Osteoblast (primary cell): ENCODE data around the gene UBL3. TPM values are rescaled to one million over a fixed set of nuclear protein-coding genes. Genes with fewer than 3 reads are reported as not detected.

Source experiments
- DNase-seq: peaks from one replicate; pipeline ENCODE4 v3.0.0; 2011; ENCODE audit warnings: low spot score, mixed read lengths; ENCODE audit not compliant: insufficient read length; ENCODE audit errors: missing footprints
- H2AFZ ChIP-seq: 2 replicates; pipeline ENCODE4 v1.6.0; 2011; ENCODE audit warnings: mild to moderate bottlenecking, low read length
- H3K27ac ChIP-seq: 2 replicates; pipeline ENCODE4 v1.5.1; 2011; ENCODE audit warnings: mild to moderate bottlenecking, low read depth, low read length, moderate library complexity
- H3K27me3 ChIP-seq: 2 replicates; pipeline ENCODE4 v1.6.0; 2012; ENCODE audit warnings: mild to moderate bottlenecking, control low read depth, inconsistent platforms, low read length, moderate library complexity; ENCODE audit not compliant: insufficient read depth
- H3K36me3 ChIP-seq: 2 replicates; pipeline ENCODE4 v1.5.1; 2011; ENCODE audit warnings: mild to moderate bottlenecking, low read length, control low read depth, moderate library complexity; ENCODE audit not compliant: insufficient read depth
- H3K4me1 ChIP-seq: 2 replicates; pipeline ENCODE4 v1.5.1; 2011; ENCODE audit warnings: mild to moderate bottlenecking, low read length, control low read depth, moderate library complexity; ENCODE audit not compliant: insufficient read depth
- H3K4me2 ChIP-seq: 2 replicates; pipeline ENCODE4 v1.6.0; 2011; ENCODE audit warnings: mild to moderate bottlenecking, low read length; ENCODE audit not compliant: insufficient read depth
- H3K4me3 ChIP-seq: fragments of 200-600 bp; sonication (generic); 3 replicates; pipeline ENCODE4 v1.5.1; 2012; ENCODE audit warnings: mild to moderate bottlenecking, low read length, inconsistent platforms; ENCODE audit not compliant: insufficient read depth
- H3K79me2 ChIP-seq: 2 replicates; pipeline ENCODE4 v1.6.0; 2012; ENCODE audit warnings: mild to moderate bottlenecking, low read length, control low read depth, inconsistent platforms; ENCODE audit not compliant: insufficient read depth
- H3K9me3 ChIP-seq: 2 replicates; pipeline ENCODE4 v1.5.1; 2011; ENCODE audit warnings: low read depth, low read length, control low read depth
- H4K20me1 ChIP-seq: 2 replicates; pipeline ENCODE4 v1.6.0; 2012; ENCODE audit warnings: mild to moderate bottlenecking, low read length, control low read depth; ENCODE audit not compliant: insufficient read depth
- total RNA-seq: library from RNA; depleted of rRNA; stranded (reverse); fragments of >200 nt; gene quantifications from 2 replicates; pipeline ENCODE4 v1.2.3, GENCODE V29; 2012
- TF ChIP-seq, protein P1 (sequence below): IDR thresholded peaks from 2 replicates; pipeline ENCODE4 v1.5.1; 2011; ENCODE audit warnings: mild to moderate bottlenecking, low read depth, low read length, moderate library complexity; ENCODE audit errors: extremely low read depth

The UBL3 gene
- total RNA-seq, 1 donor: 44.5 TPM

DNA sequence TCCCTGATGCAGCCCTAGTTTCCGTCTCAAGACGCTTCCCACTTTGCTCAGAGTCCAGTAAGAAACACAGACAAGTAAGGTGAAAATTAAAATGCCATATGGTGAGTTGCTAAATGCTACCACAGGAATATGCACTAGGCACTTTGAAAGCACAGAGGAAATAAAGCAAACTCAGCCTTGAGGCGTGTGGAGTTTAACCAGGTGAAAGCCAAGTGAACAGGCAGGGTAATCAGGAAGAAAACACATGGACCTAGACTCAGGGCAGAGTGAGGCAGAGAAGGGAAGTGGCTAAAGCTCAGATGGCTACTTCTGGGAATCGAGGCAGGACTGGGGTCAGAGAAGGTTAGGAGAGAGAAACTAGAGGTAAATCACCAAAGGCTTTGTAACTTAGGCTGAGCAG is 5.4 kb upstream of the UBL3 start:
- no peaks in the 10 kb centered on the region for H4K20me1 ChIP-seq
- H3K4me2 ChIP-seq: no peak overlapping the region
- H3K9me3 ChIP-seq: no peaks in the 10 kb centered on the region
- H3K36me3 ChIP-seq: no peaks in the 10 kb centered on the region
- no peaks in the 10 kb centered on the region for H3K27me3 ChIP-seq
- TF ChIP-seq, protein P1, sequence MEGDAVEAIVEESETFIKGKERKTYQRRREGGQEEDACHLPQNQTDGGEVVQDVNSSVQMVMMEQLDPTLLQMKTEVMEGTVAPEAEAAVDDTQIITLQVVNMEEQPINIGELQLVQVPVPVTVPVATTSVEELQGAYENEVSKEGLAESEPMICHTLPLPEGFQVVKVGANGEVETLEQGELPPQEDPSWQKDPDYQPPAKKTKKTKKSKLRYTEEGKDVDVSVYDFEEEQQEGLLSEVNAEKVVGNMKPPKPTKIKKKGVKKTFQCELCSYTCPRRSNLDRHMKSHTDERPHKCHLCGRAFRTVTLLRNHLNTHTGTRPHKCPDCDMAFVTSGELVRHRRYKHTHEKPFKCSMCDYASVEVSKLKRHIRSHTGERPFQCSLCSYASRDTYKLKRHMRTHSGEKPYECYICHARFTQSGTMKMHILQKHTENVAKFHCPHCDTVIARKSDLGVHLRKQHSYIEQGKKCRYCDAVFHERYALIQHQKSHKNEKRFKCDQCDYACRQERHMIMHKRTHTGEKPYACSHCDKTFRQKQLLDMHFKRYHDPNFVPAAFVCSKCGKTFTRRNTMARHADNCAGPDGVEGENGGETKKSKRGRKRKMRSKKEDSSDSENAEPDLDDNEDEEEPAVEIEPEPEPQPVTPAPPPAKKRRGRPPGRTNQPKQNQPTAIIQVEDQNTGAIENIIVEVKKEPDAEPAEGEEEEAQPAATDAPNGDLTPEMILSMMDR: no peak
- peak overlapping the region; percentile 69 for H2AFZ ChIP-seq
- no peak overlapping the region for H3K4me3 ChIP-seq
- peaks cover 41% of the 10 kb centered on the region for H3K4me1 ChIP-seq
- H3K79me2 ChIP-seq: no peaks in the 10 kb centered on the region
- DNase-seq: no peak
- H3K27ac ChIP-seq: no peak overlapping the region

DNA sequence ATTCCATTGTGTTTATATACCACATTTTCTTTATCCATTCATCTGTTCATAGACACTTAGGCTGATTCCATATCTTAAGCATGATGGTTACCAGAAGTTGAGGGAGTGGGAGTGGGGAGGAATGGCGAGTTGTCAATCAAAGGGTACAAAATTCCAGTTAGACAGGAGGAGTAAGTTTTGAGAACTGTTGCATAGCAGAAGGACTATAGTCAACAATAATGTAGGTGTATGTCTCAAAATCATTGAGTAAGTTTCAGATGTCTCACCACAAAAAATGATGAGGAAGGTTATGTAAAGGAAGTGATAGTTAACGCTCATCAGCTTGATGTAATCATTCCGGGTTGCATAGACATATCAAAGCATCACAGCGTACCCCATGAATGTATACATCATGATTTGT is 4.6 kb upstream of the UBL3 start:
- H3K9me3 ChIP-seq: no peaks in the 10 kb centered on the region
- peaks cover under 1% of the 10 kb centered on the region for H3K79me2 ChIP-seq
- peaks cover 35% of the 10 kb centered on the region for H3K4me1 ChIP-seq
- H4K20me1 ChIP-seq: no peaks in the 10 kb centered on the region
- H3K27ac ChIP-seq: no peak overlapping the region
- H3K36me3 ChIP-seq: no peaks in the 10 kb centered on the region
- no peak overlapping the region for H3K4me3 ChIP-seq
- TF ChIP-seq, protein P1: no peak
- no peaks in the 10 kb centered on the region for H3K27me3 ChIP-seq
- H2AFZ ChIP-seq: no peak overlapping the region
- H3K4me2 ChIP-seq: no peak overlapping the region
- DNase-seq: no peak

DNA sequence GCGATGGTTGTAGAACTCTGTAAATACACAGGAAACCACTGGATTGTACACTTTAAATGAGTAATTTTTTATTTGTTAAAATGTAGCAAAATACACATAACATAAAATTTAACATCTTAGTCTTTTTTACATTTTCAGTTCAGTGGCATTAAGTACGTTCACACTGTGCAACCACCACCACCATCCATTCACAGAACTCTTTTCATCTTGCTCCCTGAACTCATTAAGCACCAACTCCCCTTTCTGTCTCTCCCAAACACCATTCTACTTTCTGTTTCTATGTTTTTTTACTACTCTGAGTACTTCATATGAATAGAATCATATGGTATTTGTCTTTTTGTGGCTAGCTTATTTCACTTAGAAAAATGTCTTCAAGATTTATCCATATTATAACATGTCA is 2.7 kb upstream of the UBL3 start:
- Histone ChIP-seq H3K4me3 (no peak overlapping the region), H3K4me2 (peak overlapping the region; percentile 16), H2AFZ (peak overlapping the region; percentile 9), H3K9me3 (no peaks in the 10 kb centered on the region), H3K36me3 (no peaks in the 10 kb centered on the region), H3K4me1 (peaks cover 23% of the 10 kb centered on the region), H3K27me3 (no peaks in the 10 kb centered on the region), H3K27ac (peak overlapping the region; percentile 53), H4K20me1 (no peaks in the 10 kb centered on the region), H3K79me2 (peaks cover 17% of the 10 kb centered on the region)
- TF ChIP-seq, protein P1: no peak
- no peak for DNase-seq

DNA sequence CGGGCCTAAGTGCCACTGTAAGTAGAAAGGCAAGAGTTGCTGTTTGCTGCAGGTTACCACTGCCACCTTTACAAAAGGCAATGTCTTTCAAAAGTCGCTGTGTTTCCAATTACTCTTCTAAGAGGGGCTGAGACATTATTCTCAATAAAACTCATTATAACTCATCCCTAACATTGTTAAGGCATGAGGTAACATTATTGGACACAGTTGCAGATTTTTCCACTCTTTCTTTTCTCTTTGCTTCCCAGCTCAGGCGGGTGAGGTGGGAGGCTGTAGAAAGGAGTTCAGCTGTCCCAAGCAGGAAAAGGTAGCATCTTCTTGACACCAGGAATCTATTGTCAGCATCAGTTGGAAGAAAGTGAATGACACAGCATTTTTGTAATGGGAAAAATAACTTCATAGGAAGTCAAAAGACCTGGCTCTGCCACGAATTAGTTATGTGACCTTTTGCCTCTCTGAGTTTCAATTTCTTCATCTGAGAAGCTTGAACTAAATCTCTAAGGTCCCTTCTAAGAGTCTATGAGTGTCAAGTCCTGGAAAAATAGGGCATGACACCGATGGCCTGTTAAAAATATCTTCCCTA is 2.1 kb upstream of the UBL3 start:
- no peaks in the 10 kb centered on the region for H3K27me3 ChIP-seq
- peak overlapping the region; percentile 9 for H2AFZ ChIP-seq
- TF ChIP-seq, protein P1: no peak
- peak overlapping the region; percentile 53 for H3K27ac ChIP-seq
- peak overlapping the region; percentile 16 for H3K4me2 ChIP-seq
- H4K20me1 ChIP-seq: no peaks in the 10 kb centered on the region
- H3K79me2 ChIP-seq: peaks cover 22% of the 10 kb centered on the region
- no peak for DNase-seq
- H3K36me3 ChIP-seq: no peaks in the 10 kb centered on the region
- H3K4me3 ChIP-seq: no peak overlapping the region
- peaks cover 19% of the 10 kb centered on the region for H3K4me1 ChIP-seq
- H3K9me3 ChIP-seq: no peaks in the 10 kb centered on the region
